ENCODE results near the gene BRSK2. TPM values are rescaled to one million over a fixed set of nuclear protein-coding genes. Genes with fewer than 3 reads are reported as not detected.

Gene BRSK2
- polyA plus RNA-seq, 1 of the 3 experiments (the other 2 are of a cell fraction): 0.64 TPM

DNA sequence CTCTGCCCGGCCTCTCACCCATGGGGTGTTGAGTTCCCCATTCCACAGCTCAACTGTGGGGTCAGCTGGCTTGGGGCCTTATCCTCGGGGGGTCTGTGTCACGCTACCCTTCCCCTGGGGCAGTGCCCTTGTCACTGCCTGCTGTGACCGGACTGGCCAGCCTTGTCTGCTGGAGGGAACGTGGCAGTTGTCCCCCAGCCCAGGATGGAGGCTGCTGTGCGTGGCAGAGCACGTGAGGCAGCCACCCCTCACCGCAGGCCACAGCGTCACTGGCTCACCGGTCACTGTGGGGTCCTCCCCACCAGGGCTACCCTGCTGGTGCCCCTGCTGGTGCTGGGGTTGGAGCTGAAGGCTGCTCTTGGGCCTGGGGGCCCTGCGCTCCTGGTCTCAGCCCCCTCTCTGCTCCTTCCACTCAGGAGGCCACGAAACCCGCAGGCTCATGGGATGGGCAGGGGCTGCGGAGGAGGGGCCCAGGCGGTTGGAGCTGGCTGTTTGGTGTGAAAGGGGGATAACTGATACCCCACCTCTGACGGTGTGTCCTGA is 13.4 kb downstream of the BRSK2 start (continued):
- no peak for TF ChIP-seq ZBTB33 (IDR thresholded peaks at IDR 0.05; ENCODE audit: borderline replicate concordance, low read depth)
- no peak for TF ChIP-seq RCOR1 (IDR thresholded peaks at IDR 0.05; ENCODE audit: low read length)
- TF ChIP-seq, protein P1, sequence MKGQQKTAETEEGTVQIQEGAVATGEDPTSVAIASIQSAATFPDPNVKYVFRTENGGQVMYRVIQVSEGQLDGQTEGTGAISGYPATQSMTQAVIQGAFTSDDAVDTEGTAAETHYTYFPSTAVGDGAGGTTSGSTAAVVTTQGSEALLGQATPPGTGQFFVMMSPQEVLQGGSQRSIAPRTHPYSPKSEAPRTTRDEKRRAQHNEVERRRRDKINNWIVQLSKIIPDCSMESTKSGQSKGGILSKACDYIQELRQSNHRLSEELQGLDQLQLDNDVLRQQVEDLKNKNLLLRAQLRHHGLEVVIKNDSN (IDR thresholded peaks at IDR 0.05; ENCODE audit: borderline replicate concordance, low read depth): no peak
- TF ChIP-seq YY1 (IDR thresholded peaks at IDR 0.05; ENCODE audit: low read depth): no peak
- TF ChIP-seq NFIC (IDR thresholded peaks at IDR 0.05; ENCODE audit: borderline replicate concordance): no peak

- no peak for DNase-seq
- Histone ChIP-seq H3K9me3 (no peaks in the 10 kb centered on the region), H4K20me1 (ENCODE audit: insufficient read depth) (no peaks in the 10 kb centered on the region), H3K27me3 (ENCODE audit: insufficient read depth) (no peaks in the 10 kb centered on the region), H3K36me3 (replicated peaks in 1 of 2; ENCODE audit: control insufficient read depth in 1 of 2, insufficient read depth in 2 of 2, low read length in 1 of 2) (no peaks in the 10 kb centered on the region), H3K4me2 (no peak overlapping the region), H3K4me1 (ENCODE audit: control insufficient read depth in 1 of 2, insufficient read depth in 2 of 2, low read depth in 1 of 2, low read length in 1 of 2) (peaks cover 0 to 62% of the 10 kb centered on the region in 2 experiments; a peak in 1 of 4 replicates), H3K9me2 (no peaks in the 10 kb centered on the region), H3K9ac (no peak overlapping the region), H3K27ac (ENCODE audit: low read depth in 2 of 2, low read length in 1 of 2) (no peak overlapping the region), H3F3A (replicated peaks; ENCODE audit: insufficient read depth) (no peaks in the 10 kb centered on the region), H2AFZ (ENCODE audit: low read depth) (no peak overlapping the region), H3K4me3 (ENCODE audit: low read depth in 2 of 2, low read length in 1 of 2) (no peak overlapping the region), H3K79me2 (ENCODE audit: insufficient read depth) (no peaks in the 10 kb centered on the region)
- CTCF ChIA-PET: no interaction called here
- POLR2A ChIA-PET: no interaction called here
- TF ChIP-seq CTCF (IDR thresholded peaks at IDR 0.05) (no peak), RAD21 (IDR thresholded peaks at IDR 0.05; ENCODE audit: low read length) (no peak)
- 64% methylated on average over 12 of the region's 23 CpGs for WGBS (ENCODE audit: low lambda C conversion rate)
Measured at GRCh38 chr11:1403721-1404460, 14.2 kb downstream of the BRSK2 start.
